Measurements from ENCODE around the gene ROM1. TPM values are rescaled to one million over a fixed set of nuclear protein-coding genes. Genes with fewer than 3 reads are reported as not detected.
A peak's percentile ranks its signal among the peaks of the same experiment; 100 is the strongest.
"Not testable (repeated sequence)": the region's sequence is repeated elsewhere in the genome, so short reads cannot be mapped to it uniquely, and the experiment has no call there.

ROM1 gene
- total RNA-seq, 1 donor from 2014 or later: not detected

GRCh38 chr11:62613291-62613778 is 278 bp downstream of the ROM1 start:
- peak overlapping the region; percentile 82 to 92 for H3K4me3 ChIP-seq

GRCh38 chr11:62614275-62614674 is 1.2 kb downstream of the ROM1 start:
- Histone ChIP-seq H3K36me3 (peaks cover 27 to 38% of the 10 kb centered on the region in 2 donors), H3K27ac (peak overlapping the region; percentile 98 to 99), H3K9me3 (no peaks in the 10 kb centered on the region), H3K4me1 (peaks cover 11 to 27% of the 10 kb centered on the region in 2 donors), H3K27me3 (no peaks in the 10 kb centered on the region), H3K4me3 (no peak overlapping the region)
- no peak for TF ChIP-seq CTCF (IDR thresholded peaks at IDR 0.05)
- intact Hi-C loops (cut with DNase I): loop anchor here (5.0 kb wide), 1 partner anchor 218 kb away; the partner anchor contains the start of genes STX5 and TEX54
- DNase-seq (ENCODE audit: low spot score in 2 of 2): no peak

More at GRCh38 chr11:62613291-62613778, 278 bp downstream of the ROM1 start:
- intact Hi-C loops (cut with DNase I): loop anchor here (1.0 to 5.0 kb wide), 4 partner anchors 8 to 219 kb away; partner anchors contain the start of genes B3GAT3, C11orf98, CSKMT and INTS5
- peak overlapping the region; percentile 98 to 99 for H3K27ac ChIP-seq
- H3K9me3 ChIP-seq: no peaks in the 10 kb centered on the region
- peaks cover 34 to 44% of the 10 kb centered on the region in 2 donors for H3K36me3 ChIP-seq
- TF ChIP-seq CTCF (IDR thresholded peaks at IDR 0.05): no peak
- peaks cover 11 to 27% of the 10 kb centered on the region in 2 donors for H3K4me1 ChIP-seq
- peak in 1 of 2 donors; percentile 80 for DNase-seq (ENCODE audit: low spot score in 2 of 2)
- no peaks in the 10 kb centered on the region for H3K27me3 ChIP-seq

- Histone ChIP-seq H3K9me3 (no peaks in the 10 kb centered on the region), H3K4me3 (no peak overlapping the region), H3K27me3 (no peaks in the 10 kb centered on the region), H3K36me3 (peaks cover 18 to 28% of the 10 kb centered on the region in 2 donors), H3K27ac (no peak overlapping the region), H3K4me1 (peaks cover 9 to 22% of the 10 kb centered on the region in 2 donors)
- no peak for DNase-seq (ENCODE audit: low spot score in 2 of 2)
- no peak for TF ChIP-seq CTCF (IDR thresholded peaks at IDR 0.05)
- intact Hi-C loops (cut with DNase I): no loop called here
Measured at GRCh38 chr11:62615521-62615920, 2.5 kb downstream of the ROM1 start.

GRCh38 chr11:62616957-62617356 is 3.9 kb downstream of the ROM1 start:
- H3K27ac ChIP-seq; intact Hi-C loops (cut with DNase I); H3K9me3 ChIP-seq; H3K4me3 ChIP-seq; H3K27me3 ChIP-seq; DNase-seq (ENCODE audit: low spot score in 2 of 2): not testable (repeated sequence)
- Histone ChIP-seq H3K4me1 (peaks cover 4 to 15% of the 10 kb centered on the region in 2 donors), H3K36me3 (peaks cover 14 to 25% of the 10 kb centered on the region in 2 donors)

- DNase-seq (ENCODE audit: low spot score in 2 of 2): no peak
- peak overlapping the region; percentile 69 to 93 for H3K4me3 ChIP-seq
- intact Hi-C loops (cut with DNase I): loop anchor here (1.0 to 2.0 kb wide), 3 partner anchors 8 to 106 kb away; partner anchors contain the start of genes HNRNPUL2 and ROM1
- H3K27me3 ChIP-seq: no peaks in the 10 kb centered on the region
- peak overlapping the region; percentile 67 to 92 for H3K27ac ChIP-seq
- peaks cover 4 to 10% of the 10 kb centered on the region in 2 donors for H3K4me1 ChIP-seq
- TF ChIP-seq CTCF (IDR thresholded peaks at IDR 0.05): no peak
- peaks cover 19 to 31% of the 10 kb centered on the region in 2 donors for H3K36me3 ChIP-seq
- H3K9me3 ChIP-seq: no peaks in the 10 kb centered on the region
Measured at GRCh38 chr11:62621027-62621566, 8.0 kb downstream of the ROM1 start.
